Measurements from ENCODE around the gene ARHGEF16.

Gene ARHGEF16

DNA sequence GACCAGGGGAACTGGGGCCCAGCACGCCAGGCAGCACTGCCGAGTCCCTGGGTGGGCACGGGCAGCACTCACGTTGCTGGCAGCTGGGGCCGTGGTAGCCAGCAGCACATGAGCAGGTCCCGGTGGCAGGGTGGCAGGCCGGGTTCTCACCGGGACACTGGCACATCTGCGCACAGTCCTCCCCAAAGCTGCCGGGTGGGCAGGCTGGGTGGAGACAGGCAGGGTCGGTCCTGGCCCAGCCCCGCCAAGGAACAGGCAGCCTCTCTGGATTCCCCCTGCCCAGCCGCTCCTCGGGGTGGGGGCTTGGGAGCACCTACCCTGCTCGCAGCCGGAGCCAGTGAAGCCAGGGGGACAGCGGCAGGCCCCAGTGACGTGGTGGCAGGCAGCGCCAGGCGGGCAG is 42.5 kb downstream of the ARHGEF16 start:
- no peak for DNase-seq (ENCODE audit: extremely low read depth, low read depth)
- TF ChIP-seq CTCF (IDR thresholded peaks at IDR 0.05; ENCODE audit: low read depth, low read length, missing control alignments): no peak

GRCh38 chr1:3497521-3497920 is 43.1 kb downstream of the ARHGEF16 start:
- H3K4me3 ChIP-seq (replicated peaks; ENCODE audit: low read depth, low read length): no peak overlapping the region
- no peak for TF ChIP-seq CTCF (IDR thresholded peaks at IDR 0.05; ENCODE audit: low read depth, low read length, missing control alignments)
- no peak for DNase-seq (ENCODE audit: extremely low read depth, low read depth)

More for the DNA sequence above, 42.5 kb downstream of the ARHGEF16 start:
- H3K4me3 ChIP-seq (replicated peaks; ENCODE audit: low read depth, low read length): no peak overlapping the region

- DNase-seq (ENCODE audit: extremely low read depth, low read depth): no peak
- TF ChIP-seq CTCF (IDR thresholded peaks at IDR 0.05; ENCODE audit: low read depth, low read length, missing control alignments): no peak
- H3K4me3 ChIP-seq (replicated peaks; ENCODE audit: low read depth, low read length): no peak overlapping the region
Measured at GRCh38 chr1:3498246-3498930, 43.9 kb downstream of the ARHGEF16 start.

GRCh38 chr1:3498986-3499385 is 44.5 kb downstream of the ARHGEF16 start:
- no peak for DNase-seq (ENCODE audit: extremely low read depth, low read depth)
- no peak for TF ChIP-seq CTCF (IDR thresholded peaks at IDR 0.05; ENCODE audit: low read depth, low read length, missing control alignments)

GRCh38 chr1:3499611-3500010 is 45.1 kb downstream of the ARHGEF16 start:
- H3K4me3 ChIP-seq (replicated peaks; ENCODE audit: low read depth, low read length): no peak overlapping the region
- no peak for DNase-seq (ENCODE audit: extremely low read depth, low read depth)
- TF ChIP-seq CTCF (IDR thresholded peaks at IDR 0.05; ENCODE audit: low read depth, low read length, missing control alignments): no peak

More at GRCh38 chr1:3498986-3499385, 44.5 kb downstream of the ARHGEF16 start:
- H3K4me3 ChIP-seq (replicated peaks; ENCODE audit: low read depth, low read length): no peak overlapping the region

GRCh38 chr1:3500265-3500835 is 45.9 kb downstream of the ARHGEF16 start:
- no peak overlapping the region for H3K4me3 ChIP-seq (replicated peaks; ENCODE audit: low read depth, low read length)
- TF ChIP-seq CTCF (IDR thresholded peaks at IDR 0.05; ENCODE audit: low read depth, low read length, missing control alignments): no peak
- no peak for DNase-seq (ENCODE audit: extremely low read depth, low read depth)
